Stimulated activated CD8-positive, alpha-beta memory T cell treated with anti-CD3 and anti-CD28 coated beads, Interleukin-7, amount 100 ng/mL, for 48 hours (primary cell): ENCODE results near the gene KLHL6.
A peak's percentile ranks its signal among the peaks of the same experiment; 100 is the strongest.

Experiments
- DNase-seq, 2 donors: peaks; one replicate each; pipeline ENCODE4 v3.0.0-alpha.2; 2020; ENCODE audit warnings: low read depth in 1 of 2; ENCODE audit errors: extremely low read depth in 1 of 2

KLHL6 gene

DNA sequence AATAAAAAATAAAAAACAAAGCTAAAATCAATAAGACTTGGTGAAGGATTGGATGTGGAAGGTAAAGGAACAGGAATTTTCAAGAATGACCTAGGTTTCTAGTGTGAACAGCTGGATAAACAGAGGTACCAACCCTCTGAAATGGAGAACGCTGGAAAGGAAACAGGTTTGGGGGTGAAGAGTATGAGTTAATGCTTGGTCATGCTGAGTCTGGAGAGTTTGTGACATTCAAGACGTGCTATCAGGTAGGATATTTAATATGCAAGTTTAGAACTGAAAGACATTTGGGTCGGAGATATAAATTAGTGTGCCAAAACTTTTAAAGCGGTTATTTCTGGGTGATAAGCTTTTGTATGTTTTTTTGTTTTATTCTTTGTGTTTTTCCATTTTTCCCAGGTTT, 11.4 kb upstream of the KLHL6 start:
- DNase-seq = no peak

DNA sequence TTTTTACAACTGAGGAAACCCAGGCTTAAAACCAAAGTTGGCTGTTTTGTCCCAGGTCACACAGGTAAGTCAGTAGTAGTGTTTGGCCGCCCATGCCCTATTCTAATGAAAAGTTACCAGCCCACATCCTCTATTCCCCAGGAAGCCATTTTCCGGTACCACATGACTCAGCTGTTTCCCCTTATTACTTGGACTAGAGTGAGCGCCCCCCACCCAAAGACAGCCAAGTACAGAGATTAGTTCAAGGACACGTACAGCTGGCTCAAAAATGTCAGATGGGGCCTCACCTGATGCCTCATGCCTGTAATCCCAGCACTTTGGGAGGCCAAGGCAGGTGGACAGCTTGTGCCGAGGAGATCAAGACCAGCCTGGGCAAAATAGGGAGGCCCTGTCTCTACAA, 8.5 kb upstream of the KLHL6 start:
- no peak for DNase-seq

DNA sequence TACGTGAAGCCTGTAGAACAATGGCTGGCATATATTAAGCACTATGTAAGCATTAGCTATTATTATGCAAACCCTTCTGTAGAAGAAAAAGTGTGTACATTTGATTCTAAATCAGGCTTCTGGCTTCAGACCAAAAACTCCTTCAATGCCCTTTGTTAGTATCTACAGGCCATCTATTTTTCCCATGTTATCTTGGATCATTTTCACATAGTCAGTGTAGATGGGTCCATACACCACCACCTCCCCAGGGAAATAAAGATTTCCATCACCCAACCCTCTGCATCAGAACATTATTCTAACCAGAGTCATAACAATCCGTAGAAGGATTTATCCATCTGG, 8.0 kb upstream of the KLHL6 start:
- no peak for DNase-seq

DNA sequence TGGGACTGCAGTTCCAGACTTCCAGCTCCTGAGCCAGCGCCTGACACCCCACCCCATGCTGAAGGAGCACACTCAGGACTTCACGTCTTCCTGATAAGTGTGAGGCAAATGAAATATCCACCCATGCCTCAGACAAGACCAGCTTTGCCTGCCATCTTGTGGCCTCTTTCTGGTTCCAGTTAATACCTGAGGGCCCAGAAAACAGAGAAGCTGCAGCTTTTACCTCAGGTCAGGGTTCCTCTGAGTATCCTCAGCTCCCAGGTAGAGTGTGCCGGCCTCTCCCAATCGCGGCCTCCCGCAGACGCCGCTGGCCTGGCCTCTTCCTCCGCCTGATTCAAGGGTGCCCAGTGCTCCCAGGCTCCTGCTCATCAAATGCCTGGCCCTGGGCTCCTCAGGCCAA, 5.1 kb upstream of the KLHL6 start:
- DNase-seq = no peak

DNA sequence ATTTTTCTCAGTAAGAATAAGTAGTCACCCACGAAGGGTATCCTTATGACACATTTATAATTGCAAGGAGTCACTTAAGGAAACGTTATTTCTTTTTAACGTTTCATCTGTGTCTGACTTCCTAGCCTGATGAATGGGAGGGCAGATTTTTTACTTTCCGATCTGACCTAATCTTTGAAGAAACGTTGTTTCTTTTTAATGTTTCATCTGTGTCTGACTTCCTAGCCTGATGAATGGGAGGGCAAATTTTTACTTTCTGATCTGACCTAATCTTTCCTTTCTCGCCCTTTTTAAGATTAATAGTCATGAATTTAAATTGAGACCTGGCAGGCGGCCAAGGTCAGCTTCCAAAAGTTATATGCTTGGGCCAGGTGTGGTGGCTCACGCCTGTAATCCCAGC, 3.0 kb upstream of the KLHL6 start:
- no peak for DNase-seq

DNA sequence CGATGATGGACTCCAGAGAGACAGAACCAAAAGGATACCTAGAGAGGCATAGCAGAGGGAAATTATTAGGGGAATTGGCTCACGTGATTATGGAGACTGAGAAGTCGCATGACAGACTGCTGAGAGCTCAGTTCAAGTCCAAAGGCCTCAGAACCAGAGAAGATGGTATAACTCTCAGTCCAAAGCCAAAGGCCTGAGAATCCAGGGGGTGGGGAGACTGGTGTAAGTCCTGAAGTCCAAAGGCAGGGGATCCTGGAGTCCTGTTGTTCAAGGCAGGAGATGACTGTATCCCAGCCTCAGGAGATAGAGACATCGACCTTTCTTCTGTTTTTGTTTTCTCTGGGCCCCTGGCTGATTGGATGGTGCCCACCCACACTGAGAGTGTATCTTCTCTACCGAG, 1.2 kb upstream of the KLHL6 start:
- DNase-seq = no peak

DNA sequence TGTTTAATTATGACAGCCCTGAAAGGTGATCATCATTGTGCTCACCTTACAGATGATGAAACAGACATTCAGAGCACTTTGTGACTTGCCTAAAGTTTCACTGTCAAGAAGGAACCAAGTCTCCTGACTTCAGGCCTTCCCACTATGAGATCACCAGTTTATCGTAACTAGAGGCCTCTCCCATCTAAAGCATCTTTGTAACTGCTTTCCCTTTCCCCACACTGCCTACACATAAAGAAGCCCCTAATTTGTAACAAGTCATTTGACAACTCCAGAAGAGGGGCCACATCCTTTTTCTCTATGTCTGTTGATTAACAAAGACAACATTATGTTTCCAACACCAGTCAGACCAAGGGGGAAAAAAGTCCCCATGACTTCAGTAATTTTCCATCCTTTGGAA, 1.1 kb downstream of the KLHL6 start:
- no peak for DNase-seq

DNA sequence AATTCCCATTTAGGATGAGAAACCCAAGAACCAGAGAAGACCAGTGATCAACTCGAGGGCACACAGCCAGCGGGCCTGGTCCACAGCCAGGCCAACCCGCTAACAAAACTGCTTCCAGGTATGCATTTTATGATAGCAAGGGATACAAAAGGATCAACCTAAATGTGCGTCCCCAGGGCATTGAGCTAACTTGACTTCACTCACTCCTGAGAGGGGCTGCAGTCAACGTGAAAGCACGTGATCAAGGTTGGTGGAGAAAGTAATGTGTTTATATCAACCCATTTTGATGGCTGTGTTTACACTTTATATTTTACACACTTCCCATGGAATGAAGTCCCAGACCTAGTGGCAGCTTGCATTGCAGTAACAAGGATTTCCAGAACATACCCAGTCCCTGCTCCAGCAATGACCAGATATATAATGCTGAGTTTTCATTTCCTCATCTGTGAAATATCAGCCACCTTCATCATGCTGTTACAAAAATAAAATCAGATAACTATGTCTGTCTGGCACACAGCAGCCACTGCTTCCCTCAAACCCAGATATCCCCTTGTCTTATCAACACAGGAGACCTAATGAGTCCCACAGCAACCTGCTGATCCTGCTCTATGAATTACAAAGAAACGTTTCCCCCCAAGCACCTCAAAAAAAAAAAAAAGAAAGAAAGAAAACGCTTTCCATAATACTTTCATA, 2.0 kb downstream of the KLHL6 start:
- no peak for DNase-seq

DNA sequence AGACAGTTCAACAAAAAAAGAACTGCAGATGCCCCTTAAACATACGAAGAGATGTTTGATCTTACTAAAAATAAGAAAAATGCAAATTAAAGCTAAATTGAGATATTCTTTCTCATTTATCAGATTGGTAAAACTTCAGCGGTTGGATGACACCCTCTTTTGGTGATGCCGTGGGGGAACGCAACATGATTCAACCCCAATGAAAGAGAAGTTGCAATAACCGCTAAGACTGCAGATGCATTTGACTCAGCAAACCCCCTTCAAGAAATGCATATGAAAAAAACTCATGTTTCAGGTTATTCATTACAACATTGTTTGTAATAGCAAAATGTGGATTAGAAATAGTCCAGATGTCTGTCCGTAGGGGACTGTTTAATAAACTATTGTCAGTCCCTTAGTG, 3.6 kb downstream of the KLHL6 start:
- peak in 1 of 2 donors; percentile 53 for DNase-seq

DNA sequence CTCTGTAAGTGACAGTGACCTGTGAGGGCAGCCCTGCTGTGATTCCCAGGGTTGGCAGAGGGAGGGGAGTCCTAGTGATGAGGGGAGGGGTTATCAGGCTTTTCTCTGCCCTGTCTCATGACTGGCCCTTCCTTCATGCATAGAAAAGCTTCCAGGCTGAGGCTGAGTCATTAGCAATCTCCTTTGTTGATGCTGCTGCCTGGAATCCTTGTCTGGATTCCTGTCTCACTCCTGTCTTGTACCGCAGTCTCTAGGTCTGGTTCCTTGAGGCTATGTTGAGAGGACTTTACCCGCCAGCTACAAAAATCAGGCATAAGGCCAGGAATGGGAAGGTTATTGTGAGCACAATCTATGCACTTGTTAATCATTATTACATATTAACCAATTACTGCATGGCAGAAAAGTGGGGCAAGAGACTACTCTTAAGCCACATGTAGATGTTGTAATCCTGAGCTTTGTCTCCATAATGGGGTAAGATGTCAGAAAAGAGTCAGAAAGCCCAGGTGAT, 7.2 kb downstream of the KLHL6 start:
- DNase-seq = no peak

DNA sequence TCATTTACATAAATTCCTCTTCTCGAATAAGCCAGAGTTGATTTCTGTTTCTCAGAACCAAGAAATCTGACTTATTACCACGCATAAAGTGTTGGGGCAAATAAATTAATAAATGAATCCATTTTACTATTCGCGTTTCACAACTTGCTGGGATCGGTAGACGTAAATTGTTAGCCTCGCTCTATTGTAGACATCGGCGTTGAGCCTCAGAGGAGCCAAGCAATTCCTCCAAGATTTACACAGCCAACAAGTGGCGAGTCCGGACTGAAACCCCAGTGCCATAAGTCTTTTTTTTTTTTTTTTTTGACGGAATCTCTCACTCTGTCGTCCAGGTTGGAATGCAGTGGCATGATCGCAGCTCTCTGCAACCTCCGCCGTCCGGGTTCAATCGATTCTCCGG, 8.9 kb downstream of the KLHL6 start:
- DNase-seq = no peak

DNA sequence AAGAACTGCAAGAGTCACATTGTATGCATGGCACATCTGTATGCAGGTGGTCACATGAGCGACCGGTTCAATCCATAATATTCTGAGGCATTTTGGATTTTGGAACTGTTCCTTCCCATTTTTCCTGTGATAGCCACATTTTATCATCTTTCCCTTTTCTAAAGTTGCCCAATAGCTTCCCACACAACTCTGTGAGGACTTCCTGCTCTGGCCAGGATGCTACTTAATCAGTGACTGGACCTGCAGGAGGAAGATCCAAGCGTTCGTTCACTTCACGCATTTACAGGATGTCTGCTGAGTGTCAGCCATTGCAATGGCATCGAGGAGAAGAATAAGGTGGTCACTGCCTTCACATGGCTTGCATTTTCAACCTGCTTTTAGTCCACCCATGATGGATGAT, 9.8 kb downstream of the KLHL6 start:
- DNase-seq = no peak

DNA sequence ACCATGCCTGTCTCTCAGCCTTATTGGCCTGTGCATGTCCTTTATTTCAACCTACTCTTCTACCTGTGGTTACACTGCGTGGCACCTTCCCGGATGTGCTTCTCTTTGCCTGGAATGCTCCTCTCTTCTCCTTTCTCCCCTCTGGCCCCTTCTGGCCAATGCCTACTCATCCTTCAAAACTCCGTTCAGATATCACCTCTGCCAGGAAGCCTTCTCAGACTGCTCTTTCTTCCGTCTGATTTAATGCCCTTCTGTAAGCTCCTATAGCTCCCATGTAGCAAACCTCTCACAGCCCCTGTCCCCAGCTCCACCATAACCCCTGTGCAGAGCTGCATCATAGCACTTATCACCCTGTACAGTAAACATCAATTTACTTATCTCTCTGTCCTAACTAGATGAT, 13.2 kb downstream of the KLHL6 start:
- DNase-seq = no peak

DNA sequence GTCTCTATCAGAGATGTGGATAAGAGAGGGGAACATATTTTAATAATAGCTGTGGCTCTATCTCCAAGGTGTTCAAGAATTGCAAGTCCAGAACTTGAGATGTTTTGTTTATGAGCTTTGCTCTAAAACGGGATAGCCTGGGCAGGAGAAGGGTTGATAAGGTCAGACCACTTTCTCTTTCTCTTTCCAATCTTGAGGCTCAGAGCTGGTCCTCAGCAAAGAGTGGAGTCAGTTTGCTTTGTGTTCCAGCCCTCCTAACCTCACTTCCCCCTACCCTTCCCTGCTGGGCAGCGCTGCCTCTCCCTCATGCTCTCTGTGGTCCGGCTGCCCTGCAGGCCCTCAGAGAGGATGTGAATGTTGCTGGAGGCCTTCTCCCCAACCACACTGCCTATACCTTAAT, 13.8 kb downstream of the KLHL6 start:
- no peak for DNase-seq

DNA sequence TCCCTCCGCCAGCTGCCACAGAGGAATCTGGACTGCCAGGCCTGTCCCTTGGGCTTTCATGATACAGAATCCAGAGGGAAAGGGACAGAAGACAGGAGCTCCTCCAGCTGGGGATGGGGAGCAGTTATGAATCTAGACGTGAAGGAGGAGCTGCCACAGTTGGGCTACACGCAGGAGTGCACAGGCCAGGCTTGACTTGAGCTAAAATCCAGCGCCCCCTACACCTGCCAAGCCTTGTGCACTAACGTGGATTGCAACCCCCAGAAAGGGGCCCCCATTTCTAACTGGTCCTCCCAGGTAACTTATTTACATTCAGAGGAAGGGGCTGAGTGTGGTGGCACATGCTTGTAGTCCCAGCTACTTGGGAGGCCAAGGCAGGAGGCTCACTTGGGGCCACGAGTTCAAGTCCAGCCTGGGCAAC, 14.3 kb downstream of the KLHL6 start:
- DNase-seq = no peak

DNA sequence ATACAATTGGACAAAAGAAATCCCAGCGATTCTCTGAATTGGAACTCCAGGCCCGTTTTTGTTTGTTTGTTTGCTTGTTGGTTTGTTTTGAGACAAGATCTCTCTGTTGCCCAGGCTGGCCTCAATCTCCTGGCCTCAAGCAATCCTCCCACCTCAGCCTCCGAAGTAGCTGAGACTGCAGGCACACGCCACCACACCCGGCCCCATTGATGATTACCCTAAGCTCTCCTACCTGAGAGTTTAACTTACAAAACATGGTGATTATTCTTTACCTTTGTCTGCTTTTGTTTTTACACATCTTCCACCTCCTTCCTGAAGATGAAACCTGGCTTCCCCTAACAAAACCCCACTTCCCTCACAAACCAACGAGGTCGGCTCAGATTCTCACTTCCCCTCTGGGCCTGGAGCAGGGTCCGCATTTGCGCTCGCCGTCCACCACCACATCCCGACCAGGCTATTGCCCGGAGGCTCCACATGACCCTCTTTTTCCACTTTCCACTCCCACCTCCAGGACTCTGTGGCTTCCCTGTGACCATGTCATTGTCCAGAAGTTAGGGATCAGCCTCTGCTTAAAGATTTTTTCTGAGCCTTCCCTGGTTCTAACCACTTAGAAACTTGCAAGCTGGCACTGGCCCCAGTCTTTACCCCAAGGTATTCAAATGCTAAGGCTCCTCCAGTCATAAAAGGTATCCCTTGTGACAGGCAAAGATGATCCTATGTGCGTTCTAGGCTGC, 14.8 kb downstream of the KLHL6 start:
- DNase-seq = no peak

DNA sequence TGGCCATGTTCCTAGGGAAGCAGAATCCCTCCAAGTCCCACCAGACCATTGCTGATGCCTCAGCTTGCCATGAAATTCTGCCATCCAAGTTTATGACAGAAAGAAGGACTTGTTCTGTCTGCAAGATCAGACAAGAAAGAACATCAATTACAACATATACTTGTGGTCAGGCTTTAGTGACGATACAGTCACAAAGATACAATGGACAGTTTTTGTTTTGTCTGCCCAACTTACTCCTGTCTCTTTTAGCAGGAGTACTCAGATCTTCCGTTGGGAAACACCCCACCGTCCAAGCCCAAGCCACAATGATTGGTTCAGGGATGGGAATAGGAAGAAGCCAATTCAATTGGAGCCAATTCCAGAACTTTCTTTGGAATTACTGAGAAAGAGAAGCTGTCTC, 15.7 kb downstream of the KLHL6 start:
- no peak for DNase-seq

DNA sequence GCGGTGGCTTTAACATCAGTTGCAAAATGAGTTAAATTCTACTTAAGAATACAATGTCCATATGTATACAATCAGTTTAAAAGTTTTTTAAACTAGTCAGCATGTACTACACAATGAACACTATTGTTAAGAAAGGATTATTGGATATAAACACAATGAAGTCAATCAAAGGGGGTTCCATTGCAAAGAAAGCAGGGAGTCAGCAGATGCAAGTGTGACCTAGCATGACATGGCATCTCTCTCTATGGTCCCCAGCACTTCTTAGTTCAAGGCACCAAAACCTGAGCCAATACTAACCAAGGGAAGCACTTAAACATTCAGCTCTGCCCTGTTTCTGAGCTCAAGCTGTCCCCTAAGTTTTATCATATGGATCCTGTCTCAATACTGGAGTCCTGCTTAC, 17.0 kb downstream of the KLHL6 start:
- DNase-seq = no peak

DNA sequence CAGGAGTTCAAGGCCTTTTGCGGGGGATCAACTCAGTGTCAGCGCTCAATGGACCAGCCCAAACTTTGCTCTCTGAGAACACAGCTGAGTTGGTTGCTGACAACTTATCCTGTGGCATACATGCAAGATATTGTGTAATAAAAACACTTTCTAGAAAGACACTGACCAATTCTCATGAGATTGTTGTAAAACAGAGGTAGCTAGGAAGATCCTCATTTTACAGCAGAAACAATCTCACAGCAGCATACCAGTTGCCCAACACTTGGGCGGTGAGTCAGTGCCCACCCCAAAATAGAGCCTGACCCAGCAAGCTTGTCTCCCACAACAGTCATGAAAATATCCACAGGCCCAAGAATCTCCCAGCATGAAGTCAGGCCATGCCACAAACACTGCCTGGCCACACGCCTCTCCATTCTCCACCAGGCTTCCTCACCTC, 18.2 kb downstream of the KLHL6 start:
- DNase-seq = no peak

DNA sequence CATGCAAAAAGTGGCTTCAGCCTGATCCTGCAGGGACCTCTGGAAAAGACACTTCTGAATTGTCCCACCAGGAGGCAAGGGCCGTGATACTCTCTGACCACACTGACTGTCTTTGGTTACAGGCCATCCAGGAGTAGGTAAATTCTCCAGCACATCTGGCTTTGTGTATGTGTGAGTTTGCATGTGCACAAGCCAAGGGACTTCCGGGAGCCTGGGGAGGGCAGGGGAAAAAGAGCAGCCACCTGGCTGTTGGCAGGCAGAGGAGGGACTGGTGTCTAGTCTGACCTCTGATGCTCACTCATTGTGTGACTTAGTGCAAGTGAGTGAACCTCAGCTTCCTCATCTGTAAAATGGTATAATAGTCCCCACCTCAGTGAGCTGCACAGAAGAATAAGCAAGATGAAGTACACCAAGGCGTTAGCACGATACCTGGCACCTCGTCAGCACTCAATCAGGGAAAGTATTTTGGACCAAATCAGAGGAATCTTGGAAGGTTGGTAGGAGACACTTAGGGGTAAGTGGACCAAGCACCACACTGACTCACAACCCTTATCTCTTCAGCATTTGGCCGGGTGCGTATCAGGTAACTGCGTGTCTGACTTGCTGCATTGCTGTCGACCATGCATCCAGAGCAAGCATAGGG, 19.1 kb downstream of the KLHL6 start:
- DNase-seq = no peak

DNA sequence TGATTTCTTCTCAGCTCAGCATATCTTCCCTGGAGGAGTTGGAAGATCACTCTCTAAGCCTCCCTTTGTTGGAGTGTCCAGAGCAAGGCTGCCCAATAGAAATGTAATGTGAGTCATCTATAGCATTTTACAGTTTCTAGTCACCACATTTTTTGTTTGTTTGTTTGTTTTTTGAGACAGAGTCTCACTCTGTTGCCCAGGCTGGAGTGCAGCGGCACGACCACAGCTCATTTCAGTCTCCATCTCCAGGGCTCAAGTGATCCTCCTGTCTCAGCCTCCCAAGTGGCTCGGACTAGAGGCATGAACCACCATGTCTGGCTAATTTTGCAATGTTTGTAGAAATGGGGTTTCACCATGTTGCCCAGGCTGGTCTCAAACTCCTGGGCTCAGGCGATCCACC, 21.3 kb downstream of the KLHL6 start:
- DNase-seq = no peak
